ENCODE data around the gene DCP1B.

The DCP1B gene

GRCh38 chr12:1914114-1914911, 89.9 kb downstream of the DCP1B start:
- H3F3A ChIP-seq (ENCODE audit: insufficient read depth): no peaks in the 10 kb centered on the region
- no peak overlapping the region for H3K27ac ChIP-seq (ENCODE audit: low read depth, low read length)
- H3K9me2 ChIP-seq (replicated peaks; ENCODE audit: insufficient read depth, low read length): no peaks in the 10 kb centered on the region
- H3K36me3 ChIP-seq (ENCODE audit: low read length): no peaks in the 10 kb centered on the region
- H3K27me3 ChIP-seq (ENCODE audit: low read length): no peaks in the 10 kb centered on the region
- no peaks in the 10 kb centered on the region for H4K20me1 ChIP-seq (ENCODE audit: low read depth, low read length)
- no peak overlapping the region for H3K9ac ChIP-seq (ENCODE audit: low read length)
- H3K4me2 ChIP-seq (ENCODE audit: low read depth, low read length, poor library complexity, severe bottlenecking): no peak overlapping the region
- TF ChIP-seq EZH2phosphoT487 (conservative IDR thresholded peaks at IDR 0.05; ENCODE audit: low read length) (no peak), CTCF (IDR thresholded peaks at IDR 0.05; ENCODE audit: insufficient read depth, low read length, poor library complexity, severe bottlenecking) (no peak)
- H3K4me3 ChIP-seq (ENCODE audit: insufficient read depth, low read length, poor library complexity, severe bottlenecking): no peak overlapping the region
- H3K9me3 ChIP-seq (ENCODE audit: insufficient read depth, low read length): no peaks in the 10 kb centered on the region
- H2AFZ ChIP-seq (ENCODE audit: low read depth, low read length, severe bottlenecking): no peak overlapping the region
- no peaks in the 10 kb centered on the region for H3K79me2 ChIP-seq (ENCODE audit: insufficient read depth, low read length)

- H3K4me3 ChIP-seq (ENCODE audit: insufficient read depth, low read length, poor library complexity, severe bottlenecking): no peak overlapping the region
- no peak overlapping the region for H2AFZ ChIP-seq (ENCODE audit: low read depth, low read length, severe bottlenecking)
- H4K20me1 ChIP-seq (ENCODE audit: low read depth, low read length): no peaks in the 10 kb centered on the region
- H3K9me2 ChIP-seq (replicated peaks; ENCODE audit: insufficient read depth, low read length): no peaks in the 10 kb centered on the region
- TF ChIP-seq CTCF (IDR thresholded peaks at IDR 0.05; ENCODE audit: insufficient read depth, low read length, poor library complexity, severe bottlenecking) (no peak), EZH2phosphoT487 (conservative IDR thresholded peaks at IDR 0.05; ENCODE audit: low read length) (no peak)
- no peak overlapping the region for H3K4me2 ChIP-seq (ENCODE audit: low read depth, low read length, poor library complexity, severe bottlenecking)
- H3K36me3 ChIP-seq (ENCODE audit: low read length): no peaks in the 10 kb centered on the region
- no peaks in the 10 kb centered on the region for H3K79me2 ChIP-seq (ENCODE audit: insufficient read depth, low read length)
- no peaks in the 10 kb centered on the region for H3K9me3 ChIP-seq (ENCODE audit: insufficient read depth, low read length)
- H3K27me3 ChIP-seq (ENCODE audit: low read length): no peaks in the 10 kb centered on the region
- no peak overlapping the region for H3K9ac ChIP-seq (ENCODE audit: low read length)
- no peak overlapping the region for H3K27ac ChIP-seq (ENCODE audit: low read depth, low read length)
- no peaks in the 10 kb centered on the region for H3F3A ChIP-seq (ENCODE audit: insufficient read depth)
Measured at GRCh38 chr12:1913377-1914113, 90.7 kb downstream of the DCP1B start.

- no peaks in the 10 kb centered on the region for H3K36me3 ChIP-seq (ENCODE audit: low read length)
- no peaks in the 10 kb centered on the region for H3K27me3 ChIP-seq (ENCODE audit: low read length)
- H3K79me2 ChIP-seq (ENCODE audit: insufficient read depth, low read length): no peaks in the 10 kb centered on the region
- H3K9ac ChIP-seq (ENCODE audit: low read length): no peak overlapping the region
- no peaks in the 10 kb centered on the region for H3K9me2 ChIP-seq (replicated peaks; ENCODE audit: insufficient read depth, low read length)
- no peak overlapping the region for H3K27ac ChIP-seq (ENCODE audit: low read depth, low read length)
- H3K4me2 ChIP-seq (ENCODE audit: low read depth, low read length, poor library complexity, severe bottlenecking): no peak overlapping the region
- no peaks in the 10 kb centered on the region for H4K20me1 ChIP-seq (ENCODE audit: low read depth, low read length)
- H3F3A ChIP-seq (ENCODE audit: insufficient read depth): no peaks in the 10 kb centered on the region
- TF ChIP-seq CTCF (IDR thresholded peaks at IDR 0.05; ENCODE audit: insufficient read depth, low read length, poor library complexity, severe bottlenecking): no peak
- no peak for TF ChIP-seq EZH2phosphoT487 (conservative IDR thresholded peaks at IDR 0.05; ENCODE audit: low read length)
- H3K9me3 ChIP-seq (ENCODE audit: insufficient read depth, low read length): no peaks in the 10 kb centered on the region
- no peak overlapping the region for H2AFZ ChIP-seq (ENCODE audit: low read depth, low read length, severe bottlenecking)
- H3K4me3 ChIP-seq (ENCODE audit: insufficient read depth, low read length, poor library complexity, severe bottlenecking): no peak overlapping the region
Measured at GRCh38 chr12:1912580-1913376, 91.5 kb downstream of the DCP1B start.

Measured in SU-DHL-6 (cell line).